H9 (cell line): Measurements from ENCODE around the gene DPM1. TPM values are rescaled to one million over a fixed set of nuclear protein-coding genes. Genes with fewer than 3 reads are reported as not detected.
A peak's percentile ranks its signal among the peaks of the same experiment; 100 is the strongest.

ENCODE experiments used
- DNase-seq: peaks from one replicate; pipeline ENCODE4 v3.0.0-alpha.2; 2017
- H2AFZ ChIP-seq: one replicate; pipeline ENCODE4 v1.6.1; 2013; ENCODE audit warnings: mild to moderate bottlenecking, low read length, control low read depth, moderate library complexity
- H2AK5ac ChIP-seq: 2 replicates; pipeline ENCODE4 v1.6.1; 2013; ENCODE audit warnings: low read length, control low read depth, mixed read lengths; ENCODE audit not compliant: insufficient read length
- H2BK120ac ChIP-seq: one replicate; pipeline ENCODE4 v1.6.1; 2013; ENCODE audit warnings: low read depth, mild to moderate bottlenecking, low read length, control low read depth, inconsistent platforms; ENCODE audit not compliant: poor library complexity, severe bottlenecking
- H2BK12ac ChIP-seq: 2 replicates; pipeline ENCODE4 v1.6.1; 2013; ENCODE audit warnings: low read length, control low read depth, mixed read lengths, low read depth; ENCODE audit not compliant: insufficient read length
- H2BK15ac ChIP-seq: 2 replicates; pipeline ENCODE4 v1.6.1; 2013; ENCODE audit warnings: low read depth, low read length, control low read depth
- H2BK20ac ChIP-seq: one replicate; pipeline ENCODE4 v1.6.1; 2013; ENCODE audit warnings: low read depth, mild to moderate bottlenecking, low read length, control low read depth, inconsistent platforms; ENCODE audit not compliant: poor library complexity, severe bottlenecking
- H2BK5ac ChIP-seq: 2 replicates; pipeline ENCODE4 v1.6.1; 2013; ENCODE audit warnings: low read length, control low read depth, mixed read lengths; ENCODE audit not compliant: insufficient read length
- H3K14ac ChIP-seq: 2 replicates; pipeline ENCODE4 v1.6.1; 2013; ENCODE audit warnings: low read length, control low read depth; ENCODE audit not compliant: insufficient read depth
- H3K18ac ChIP-seq: 2 replicates; pipeline ENCODE4 v1.6.1; 2013; ENCODE audit warnings: low read depth, mild to moderate bottlenecking, mixed read lengths, low read length, control low read depth; ENCODE audit not compliant: insufficient read length
- H3K23ac ChIP-seq: 2 replicates; pipeline ENCODE4 v1.6.1; 2013; ENCODE audit warnings: low read length, control low read depth, mixed read lengths, low read depth; ENCODE audit not compliant: insufficient read length
- H3K23me2 ChIP-seq: 2 replicates; pipeline ENCODE4 v1.6.1; 2013; ENCODE audit warnings: low read depth, mild to moderate bottlenecking, mixed read lengths, low read length, control low read depth; ENCODE audit not compliant: insufficient read length, poor library complexity, severe bottlenecking
- H3K27ac ChIP-seq: 2 replicates; pipeline ENCODE4 v1.5.1; 2013; ENCODE audit warnings: low read length, control low read depth, mixed read lengths, low read depth; ENCODE audit not compliant: insufficient read length
- H3K27me3 ChIP-seq: 2 replicates; pipeline ENCODE4 v1.6.1; 2013; ENCODE audit warnings: low read length, control low read depth, inconsistent platforms; ENCODE audit not compliant: insufficient read depth
- H3K4ac ChIP-seq: 2 replicates; pipeline ENCODE4 v1.6.1; 2013; ENCODE audit warnings: low read depth, mild to moderate bottlenecking, control low read depth, inconsistent platforms, low read length, moderate library complexity
- H3K4me1 ChIP-seq: 2 replicates; pipeline ENCODE4 v1.6.1; 2013; ENCODE audit warnings: low read length, control low read depth, inconsistent platforms; ENCODE audit not compliant: insufficient read depth
- H3K4me2 ChIP-seq: 2 replicates; pipeline ENCODE4 v1.6.1; 2013; ENCODE audit warnings: low read length, control low read depth, mixed read lengths; ENCODE audit not compliant: insufficient read length, insufficient read depth
- H3K56ac ChIP-seq: 2 replicates; pipeline ENCODE4 v1.6.1; 2013; ENCODE audit warnings: low read depth, mild to moderate bottlenecking, mixed read lengths, low read length, control low read depth; ENCODE audit not compliant: insufficient read length
- H3K79me1 ChIP-seq: 2 replicates; pipeline ENCODE4 v1.6.1; 2013; ENCODE audit warnings: low read depth, mild to moderate bottlenecking, moderate library complexity, low read length, control low read depth, inconsistent platforms; ENCODE audit not compliant: insufficient read depth, poor library complexity, severe bottlenecking
- H3K79me2 ChIP-seq: 2 replicates; pipeline ENCODE4 v1.6.1; 2013; ENCODE audit warnings: low read length, control low read depth, inconsistent platforms; ENCODE audit not compliant: insufficient read depth
- H3K9ac ChIP-seq: 2 replicates; pipeline ENCODE4 v1.6.1; 2013; ENCODE audit warnings: low read length, control low read depth, mixed read lengths; ENCODE audit not compliant: insufficient read length; ENCODE audit errors: extremely low read depth
- H3K9me3 ChIP-seq: one replicate; pipeline ENCODE4 v1.6.1; 2013; ENCODE audit warnings: low read depth, low read length, inconsistent platforms; ENCODE audit not compliant: control insufficient read depth
- H3T11ph ChIP-seq: one replicate; pipeline ENCODE4 v1.6.1; 2013; ENCODE audit warnings: mild to moderate bottlenecking, low read length, control low read depth, inconsistent platforms
- H4K20me1 ChIP-seq: one replicate; pipeline ENCODE4 v1.6.1; 2013; ENCODE audit not compliant: control insufficient read depth, insufficient read length, insufficient read depth
- H4K5ac ChIP-seq: 2 replicates; pipeline ENCODE4 v1.6.1; 2013; ENCODE audit warnings: low read depth, mild to moderate bottlenecking, mixed read lengths, low read length, control low read depth; ENCODE audit not compliant: insufficient read length
- H4K8ac ChIP-seq: replicated peaks from 2 replicates; pipeline ENCODE4 v1.6.1; 2013; ENCODE audit warnings: low read length, control low read depth, mixed read lengths, low read depth; ENCODE audit not compliant: insufficient read length
- H4K91ac ChIP-seq: 2 replicates; pipeline ENCODE4 v1.6.1; 2013; ENCODE audit warnings: low read depth, mild to moderate bottlenecking, moderate library complexity, mixed read lengths, low read length, control low read depth; ENCODE audit not compliant: insufficient read length
- H3K27ac Mint-ChIP-seq, 3 experiments: 2 replicates in 2 of 3; 3 replicates in 1 of 3; pipeline ENCODE4 v1.8.0; 2020 to 2021; ENCODE audit warnings: mixed read lengths in 3 of 3, mild to moderate bottlenecking in 1 of 3, moderate library complexity in 1 of 3
- H3K27me3 Mint-ChIP-seq: 2 replicates; pipeline ENCODE4 v1.8.0; 2021; ENCODE audit warnings: low read depth, mild to moderate bottlenecking, moderate library complexity, mixed read lengths
- H3K36me3 Mint-ChIP-seq, 3 experiments: 2 replicates in 2 of 3; 3 replicates in 1 of 3; pipeline ENCODE4 v1.8.0; 2020 to 2021; ENCODE audit warnings: low read depth in 3 of 3, mixed read lengths in 3 of 3; ENCODE audit not compliant: insufficient read depth in 1 of 3
- H3K4me1 Mint-ChIP-seq, 2 experiments: 2 replicates each; pipeline ENCODE4 v1.8.0; 2020; ENCODE audit warnings: mixed read lengths in 2 of 2
- H3K4me3 Mint-ChIP-seq, 2 experiments: 2 replicates in 1 of 2; 3 replicates in 1 of 2; pipeline ENCODE4 v1.8.0; 2020 to 2021; ENCODE audit warnings: mild to moderate bottlenecking in 2 of 2, mixed read lengths in 2 of 2, moderate library complexity in 1 of 2
- H3K9me3 Mint-ChIP-seq, 2 experiments: 2 replicates in 1 of 2; 3 replicates in 1 of 2; pipeline ENCODE4 v1.8.0; 2020; ENCODE audit warnings: mild to moderate bottlenecking in 2 of 2, mixed read lengths in 2 of 2, moderate library complexity in 1 of 2
- WGBS: extraction: QIAGEN DNeasy Blood & Tissue Kit; methylation state at CpG from one replicate; pipeline ENCODE4 v1.1.7; 2013; ENCODE audit warnings: missing lambda C conversion rate, low lambda C conversion rate, mixed read lengths; ENCODE audit not compliant: insufficient read length; ENCODE audit errors: extremely low coverage; 5-methylcytosine and 5-hydroxymethylcytosine counted together
- total RNA-seq: library from RNA; stranded (reverse); gene quantifications from 2 replicates; pipeline ENCODE4 v1.2.1, GENCODE V29; 2021
- TF ChIP-seq, protein P1 (sequence below): fragments of 200-600 bp; sonication (generic); conservative IDR thresholded peaks from 3 replicates; pipeline ENCODE4 v1.8.0; 2021; ENCODE audit warnings: antibody characterized with exemption, mild to moderate bottlenecking

Gene DPM1
- total RNA-seq, 1 experiment from 2014 or later, result 64.0 TPM

DNA sequence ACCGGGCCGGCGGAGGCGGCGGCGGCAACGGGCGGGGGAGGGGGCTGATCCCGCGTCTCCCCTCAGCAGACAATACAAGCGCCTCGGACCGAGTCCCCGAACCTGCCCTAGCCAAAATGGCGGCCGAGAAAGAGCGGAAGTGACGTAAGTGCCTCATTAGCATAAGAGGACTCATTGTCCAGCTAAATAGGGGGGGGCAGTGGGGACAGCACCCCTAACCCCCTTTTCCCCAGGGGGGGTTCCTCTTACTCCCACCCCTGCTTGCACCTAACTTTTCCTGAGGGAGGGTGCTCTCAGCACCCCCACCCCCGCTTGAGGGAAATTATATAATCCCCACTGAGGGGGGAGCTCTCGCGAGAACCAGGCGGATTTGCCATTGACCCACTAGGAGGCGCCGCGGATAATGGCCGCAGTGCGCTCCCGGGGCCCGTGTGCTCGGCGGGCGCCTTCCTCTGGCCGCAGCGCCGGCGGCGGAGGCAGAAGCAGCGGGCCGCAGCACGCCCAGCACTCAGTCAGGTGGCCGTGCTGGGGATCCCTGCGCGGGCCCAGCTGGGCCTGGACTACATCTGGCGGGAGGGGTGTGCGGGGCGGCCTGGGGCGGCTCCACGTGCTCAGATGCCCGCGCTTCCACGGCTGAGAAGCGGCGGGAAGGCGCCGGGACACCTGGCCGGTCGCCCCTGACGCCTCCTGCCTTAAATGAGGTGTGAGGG lies 26.9 kb downstream of the DPM1 start, which contains the start of gene ADNP:
Gene ADNP (minus strand): TSS at position 132 of the 710 bp plus-strand sequence. CDS start 27,441 bp downstream, outside the sequence.
- Histone ChIP-seq H3K18ac (peak within 1 kb of the TSS; percentile 100), H3K27ac (peak within 1 kb of the TSS; percentile 73), H2BK20ac (no peak within 1 kb of the TSS), H4K8ac (no peak within 1 kb of the TSS), H3K27me3 (no peaks in the 10 kb centered on the region), H2AK5ac (peak within 1 kb of the TSS; percentile 67), H3T11ph (peak within 1 kb of the TSS; percentile 96), H3K23me2 (peaks cover 14% of the 10 kb centered on the region), H3K9ac (peak within 1 kb of the TSS; percentile 100), H4K91ac (no peak within 1 kb of the TSS), H3K4me2 (peak within 1 kb of the TSS; percentile 93), H3K4ac (no peak within 1 kb of the TSS; the same call in 1 of the 2 replicates), H3K14ac (peak within 1 kb of the TSS; percentile 100), H3K79me1 (no peaks in the 10 kb centered on the region), H2BK120ac (peak within 1 kb of the TSS; percentile 96), H2BK12ac (peak within 1 kb of the TSS; percentile 90), H2BK5ac (no peak within 1 kb of the TSS), H3K79me2 (peaks cover 28% of the 10 kb centered on the region), H2BK15ac (no peak within 1 kb of the TSS), H2AFZ (no peak within 1 kb of the TSS), H3K23ac (no peak within 1 kb of the TSS), H3K56ac (peak within 1 kb of the TSS; percentile 66), H4K5ac (peak within 1 kb of the TSS; percentile 73), H3K9me3 (no peaks in the 10 kb centered on the region), H4K20me1 (no peaks in the 10 kb centered on the region), H3K4me1 (peaks cover 6% of the 10 kb centered on the region)
- Mint-ChIP-seq H3K4me1 (peaks cover 28 to 37% of the 10 kb centered on the region in 2 experiments), H3K4me3 (peak within 1 kb of the TSS; percentile 92 to 95), H3K27ac (peak within 1 kb of the TSS; percentile 98 to 100 (median 99)), H3K27me3 (no peaks in the 10 kb centered on the region), H3K9me3 (peaks cover 0 to 7% of the 10 kb centered on the region in 2 experiments; a peak in 2 of 5 replicates), H3K36me3 (peaks cover 35 to 81% (median 68%) of the 10 kb centered on the region in 3 experiments)
- TF ChIP-seq, protein P1, sequence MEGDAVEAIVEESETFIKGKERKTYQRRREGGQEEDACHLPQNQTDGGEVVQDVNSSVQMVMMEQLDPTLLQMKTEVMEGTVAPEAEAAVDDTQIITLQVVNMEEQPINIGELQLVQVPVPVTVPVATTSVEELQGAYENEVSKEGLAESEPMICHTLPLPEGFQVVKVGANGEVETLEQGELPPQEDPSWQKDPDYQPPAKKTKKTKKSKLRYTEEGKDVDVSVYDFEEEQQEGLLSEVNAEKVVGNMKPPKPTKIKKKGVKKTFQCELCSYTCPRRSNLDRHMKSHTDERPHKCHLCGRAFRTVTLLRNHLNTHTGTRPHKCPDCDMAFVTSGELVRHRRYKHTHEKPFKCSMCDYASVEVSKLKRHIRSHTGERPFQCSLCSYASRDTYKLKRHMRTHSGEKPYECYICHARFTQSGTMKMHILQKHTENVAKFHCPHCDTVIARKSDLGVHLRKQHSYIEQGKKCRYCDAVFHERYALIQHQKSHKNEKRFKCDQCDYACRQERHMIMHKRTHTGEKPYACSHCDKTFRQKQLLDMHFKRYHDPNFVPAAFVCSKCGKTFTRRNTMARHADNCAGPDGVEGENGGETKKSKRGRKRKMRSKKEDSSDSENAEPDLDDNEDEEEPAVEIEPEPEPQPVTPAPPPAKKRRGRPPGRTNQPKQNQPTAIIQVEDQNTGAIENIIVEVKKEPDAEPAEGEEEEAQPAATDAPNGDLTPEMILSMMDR, result peak; percentile 68
- WGBS, result no CpG with 5 or more reads among the region's 58 CpGs
- peak; percentile 92 for DNase-seq
